HFF-Myc (cell line): ENCODE data around the gene B4GALT4.

Experiments
- DNase-seq: peaks from one replicate; pipeline ENCODE4 v3.0.0-alpha.2; 2011; ENCODE audit warnings: low read depth; ENCODE audit errors: extremely low read depth
- H3K4me3 ChIP-seq: replicated peaks from 2 replicates; pipeline ENCODE4 v1.5.1; 2011; ENCODE audit warnings: low read depth, mild to moderate bottlenecking, control low read depth, low read length
- CTCF ChIP-seq: IDR thresholded peaks from 2 replicates; pipeline ENCODE4 v1.5.1; 2012; ENCODE audit warnings: mild to moderate bottlenecking, low read depth, low read length, control low read depth; ENCODE audit errors: missing control alignments

Gene B4GALT4

GRCh38 chr3:119261055-119261454 is 20.4 kb upstream of the B4GALT4 start:
- H3K4me3 ChIP-seq, result no peak overlapping the region
- TF ChIP-seq CTCF, result no peak
- no peak for DNase-seq

GRCh38 chr3:119259821-119260220 is 19.1 kb upstream of the B4GALT4 start:
- H3K4me3 ChIP-seq, result no peak overlapping the region
- no peak for TF ChIP-seq CTCF
- DNase-seq, result no peak

- H3K4me3 ChIP-seq, result no peak overlapping the region
- DNase-seq, result no peak
- no peak for TF ChIP-seq CTCF
These were observed 18.2 kb upstream of the B4GALT4 start for GRCh38 chr3:119258915-119259314.

GRCh38 chr3:119257654-119258410 is 17.2 kb upstream of the B4GALT4 start:
- TF ChIP-seq CTCF, result no peak
- H3K4me3 ChIP-seq, result no peak overlapping the region
- no peak for DNase-seq

GRCh38 chr3:119257111-119257510 is 16.4 kb upstream of the B4GALT4 start:
- DNase-seq, result no peak
- H3K4me3 ChIP-seq, result no peak overlapping the region
- TF ChIP-seq CTCF, result no peak

GRCh38 chr3:119255214-119255613 is 14.5 kb upstream of the B4GALT4 start:
- TF ChIP-seq CTCF, result no peak
- DNase-seq, result no peak
- H3K4me3 ChIP-seq, result no peak overlapping the region

GRCh38 chr3:119245778-119246177 is 5.1 kb upstream of the B4GALT4 start:
- no peak overlapping the region for H3K4me3 ChIP-seq
- no peak for DNase-seq
- TF ChIP-seq CTCF, result no peak
